ENCODE results near the gene KIF13A. TPM values are rescaled to one million over a fixed set of nuclear protein-coding genes. Genes with fewer than 3 reads are reported as not detected.
A peak's percentile ranks its signal among the peaks of the same experiment; 100 is the strongest.

KIF13A gene
- 100 to 1,000 TPM in 6 of 10 donors, 10 to 100 TPM in 4; 48.0 to 198 (median 118) TPM for total RNA-seq
- 10 to 100 TPM; 16.7 to 17.2 TPM for polyA plus RNA-seq
- long read RNA-seq, donor 1, transcript KIF13A-207 (3 exons, 1,330 nt): major isoform, 6 of 18 reads
- long read RNA-seq, donor 1, partial matches to known transcripts: 5 of 18 reads
- long read RNA-seq, donor 1, other reads (novel, unspliced or antisense): 7 of 18 reads
- long read RNA-seq, donor 2, partial matches to known transcripts: 5 of 14 reads
- long read RNA-seq, donor 2, other reads (novel, unspliced or antisense): 5 of 14 reads
- long read RNA-seq, donor 3, partial matches to known transcripts: 5 of 10 reads
- long read RNA-seq, donor 3, other reads (novel, unspliced or antisense): 5 of 10 reads

- Histone ChIP-seq H3K36me3 (peaks cover 0 to 7% (median 0%) of the 10 kb centered on the region in 9 donors), H3K4me3 (peak within 1 kb of the TSS; percentile 74 to 94 (median 86)), H3K4me1 (peaks cover 0 to 46% (median 42%) of the 10 kb centered on the region in 9 donors), H3K9me3 (no peaks in the 10 kb centered on the region), H3K27me3 (no peaks in the 10 kb centered on the region), H3K27ac (peak within 1 kb of the TSS; percentile 94 to 99 (median 98))
- DNase-seq (no peak), ATAC-seq (no peak)
- WGBS, 2 donors: 0 to 1% methylated on average over 45 to 46 of the region's 54 CpGs
- no peak for TF ChIP-seq CTCF (IDR thresholded peaks at IDR 0.05)
- intact Hi-C loops (cut with DNase I): loop anchor here in 9 of 10 donors (1.0 to 10.0 kb wide), 14 partner anchors 53 to 383 kb away; partner anchors contain the start of genes NHLRC1 (in 6 of the 9), DEK (in 1 of the 9), FAM8A1 (in 1 of the 9) and NUP153 (in 1 of the 9)
Observed at GRCh38 chr6:17987447-17987696, at the start of gene KIF13A. TSS of gene KIF13A (minus strand) at chr6:17987635. CDS start at chr6:17987463, 172 bp downstream.

GRCh38 chr6:18036781-18037180, 49.3 kb upstream of the KIF13A start:
- no peak for TF ChIP-seq CTCF (IDR thresholded peaks at IDR 0.05)
- ATAC-seq: no peak
- H3K4me1 ChIP-seq: no peaks in the 10 kb centered on the region
- no peak for DNase-seq
- H3K27ac ChIP-seq: no peak overlapping the region
- no peaks in the 10 kb centered on the region for H3K27me3 ChIP-seq
- H3K9me3 ChIP-seq: no peaks in the 10 kb centered on the region
- H3K4me3 ChIP-seq: no peak overlapping the region
- intact Hi-C loops (cut with DNase I): no loop called here
- 85 to 86% methylated on average over 4 of the region's 4 CpGs for WGBS, 2 donors
- no peaks in the 10 kb centered on the region for H3K36me3 ChIP-seq

- ATAC-seq: no peak
- Histone ChIP-seq H3K4me3 (no peak overlapping the region), H3K27ac (no peak overlapping the region), H3K9me3 (no peaks in the 10 kb centered on the region), H3K27me3 (no peaks in the 10 kb centered on the region), H3K4me1 (no peaks in the 10 kb centered on the region), H3K36me3 (no peaks in the 10 kb centered on the region)
- intact Hi-C loops (cut with DNase I): no loop called here
- TF ChIP-seq CTCF (IDR thresholded peaks at IDR 0.05): no peak
- DNase-seq: no peak
- WGBS, 2 donors: 81 to 83% methylated on average over 13 of the region's 13 CpGs
Observed at GRCh38 chr6:18035330-18035854, 48.0 kb upstream of the KIF13A start.

GRCh38 chr6:18034798-18035202, 47.4 kb upstream of the KIF13A start:
- ATAC-seq: no peak
- Histone ChIP-seq H3K36me3 (no peaks in the 10 kb centered on the region), H3K4me3 (no peak overlapping the region), H3K4me1 (no peaks in the 10 kb centered on the region), H3K27me3 (no peaks in the 10 kb centered on the region), H3K9me3 (no peaks in the 10 kb centered on the region), H3K27ac (no peak overlapping the region)
- 73 to 77% methylated on average over 6 of the region's 6 CpGs for WGBS, 2 donors
- intact Hi-C loops (cut with DNase I): no loop called here
- TF ChIP-seq CTCF (IDR thresholded peaks at IDR 0.05): no peak
- DNase-seq: no peak
